Stimulated activated naive B cell treated with anti-CD40 and anti-IgM and Interleukin-4, amounts not matched to agents 10 μg/mL and 1 μg/mL and 100 μg/mL, for 72 hours (primary cell): ENCODE data around the gene EPHB6.

ENCODE experiments used
- ATAC-seq, 2 donors: fragments of 150-1000 bp; cut with Tn5 transposase; replicated peaks; 2 replicates each; pipeline ENCODE4 v1.10.0; 2021; ENCODE audit warnings: moderate library complexity in 1 of 2
- DNase-seq: peaks from one replicate; pipeline ENCODE4 v3.0.0; 2021
- H3K27ac Mint-ChIP-seq: one replicate; pipeline ENCODE4 v1.8.0; 2022; ENCODE audit warnings: mild to moderate bottlenecking, mixed read lengths
- H3K27me3 Mint-ChIP-seq, 2 donors: one replicate each; pipeline ENCODE4 v1.8.0; 2022; ENCODE audit warnings: mixed read lengths in 2 of 2
- H3K36me3 Mint-ChIP-seq, 2 donors: one replicate each; pipeline ENCODE4 v1.8.0; 2022; ENCODE audit warnings: mixed read lengths in 2 of 2, mild to moderate bottlenecking in 1 of 2
- H3K4me1 Mint-ChIP-seq, 2 donors: one replicate each; pipeline ENCODE4 v1.8.0; 2022; ENCODE audit warnings: mixed read lengths in 2 of 2, mild to moderate bottlenecking in 1 of 2
- H3K4me3 Mint-ChIP-seq, 2 donors: one replicate each; pipeline ENCODE4 v1.8.0; 2022; ENCODE audit warnings: mild to moderate bottlenecking in 2 of 2, mixed read lengths in 2 of 2, moderate library complexity in 1 of 2
- H3K9me3 Mint-ChIP-seq, 2 donors: one replicate each; pipeline ENCODE4 v1.8.0; 2022; ENCODE audit warnings: mixed read lengths in 2 of 2, mild to moderate bottlenecking in 1 of 2

EPHB6 gene

DNA sequence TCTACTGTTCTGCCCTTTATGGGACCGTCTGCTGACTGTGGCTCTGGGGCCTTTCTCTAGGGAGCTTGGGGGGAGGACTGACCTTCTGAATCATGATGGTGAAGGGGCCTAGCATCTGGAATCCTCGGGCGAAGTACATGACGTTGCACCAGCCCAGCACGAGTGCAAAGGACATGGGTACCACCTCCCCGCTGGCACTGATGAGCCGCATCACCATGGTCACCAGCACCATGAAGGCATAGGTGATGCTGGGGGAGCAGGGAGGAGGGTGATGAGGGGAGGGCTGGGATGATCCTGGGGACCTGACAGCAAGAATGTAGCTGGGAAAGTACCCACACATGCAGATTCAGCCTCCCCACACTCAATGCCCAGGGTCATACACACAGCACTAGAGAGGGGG is 19.5 kb downstream of the EPHB6 start:
- peaks cover 9 to 13% of the 10 kb centered on the region in 2 donors for H3K27me3 Mint-ChIP-seq
- ATAC-seq (no peak), DNase-seq (no peak)
- H3K9me3 Mint-ChIP-seq, result peaks cover 0 to 1% of the 10 kb centered on the region in 2 donors
- H3K4me3 Mint-ChIP-seq, result no peak overlapping the region
- H3K27ac Mint-ChIP-seq, result no peak overlapping the region
- H3K4me1 Mint-ChIP-seq, result peaks cover 0 to 2% of the 10 kb centered on the region in 2 donors
- H3K36me3 Mint-ChIP-seq, result peaks cover 9 to 10% of the 10 kb centered on the region in 2 donors

DNA sequence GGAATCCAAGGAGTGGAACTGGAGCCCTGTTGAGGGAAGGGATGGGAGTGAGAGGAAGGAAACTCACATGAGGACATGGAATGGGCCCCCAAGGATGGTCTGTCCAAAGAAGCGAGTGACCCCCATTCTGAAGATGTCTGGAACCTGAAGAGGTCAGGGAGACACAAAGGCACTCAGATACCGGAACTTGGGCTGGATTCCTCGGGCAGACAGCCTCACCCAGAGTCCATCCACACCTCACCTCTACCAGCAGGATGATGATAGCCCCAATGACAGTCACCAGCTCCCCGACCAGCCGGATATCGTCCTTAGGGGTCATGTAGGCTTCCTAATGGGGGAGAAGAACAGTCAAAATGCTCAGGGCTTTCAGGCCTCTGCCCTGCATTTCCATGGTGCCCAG is 20.0 kb downstream of the EPHB6 start:
- H3K4me1 Mint-ChIP-seq, result peaks cover 0 to 2% of the 10 kb centered on the region in 2 donors
- peaks cover 13 to 16% of the 10 kb centered on the region in 2 donors for H3K27me3 Mint-ChIP-seq
- DNase-seq (no peak), ATAC-seq (no peak)
- H3K27ac Mint-ChIP-seq, result no peak overlapping the region
- H3K9me3 Mint-ChIP-seq, result peaks cover 0 to 1% of the 10 kb centered on the region in 2 donors
- H3K4me3 Mint-ChIP-seq, result no peak overlapping the region
- H3K36me3 Mint-ChIP-seq, result peaks cover 7 to 8% of the 10 kb centered on the region in 2 donors

DNA sequence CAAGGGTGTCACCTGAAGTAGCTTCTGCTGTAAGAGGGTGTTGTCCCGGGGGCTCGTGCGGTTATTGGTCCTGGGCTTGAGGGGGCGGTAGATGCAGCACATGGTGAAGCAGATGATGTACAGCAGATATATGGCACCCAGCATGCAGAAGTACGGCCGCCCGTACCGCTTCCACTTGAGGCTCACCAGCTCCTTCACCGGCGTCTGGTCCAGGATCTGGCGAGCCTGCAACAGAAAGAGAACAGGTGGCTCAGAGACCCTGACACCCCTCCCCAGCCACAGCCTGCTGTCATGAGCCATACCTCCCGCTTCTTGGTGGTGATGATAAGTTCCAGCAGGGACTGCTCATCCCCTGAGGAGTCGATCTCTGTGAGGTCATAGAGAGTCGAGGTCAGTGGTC is 20.6 kb downstream of the EPHB6 start:
- DNase-seq (no peak), ATAC-seq (peak in 1 of 2 donors; percentile 6)
- Mint-ChIP-seq H3K36me3 (peaks cover 3 to 5% of the 10 kb centered on the region in 2 donors), H3K27me3 (peaks cover 14 to 17% of the 10 kb centered on the region in 2 donors), H3K4me1 (peaks cover 0 to 2% of the 10 kb centered on the region in 2 donors), H3K9me3 (peaks cover 0 to 1% of the 10 kb centered on the region in 2 donors), H3K4me3 (no peak overlapping the region), H3K27ac (no peak overlapping the region)

DNA sequence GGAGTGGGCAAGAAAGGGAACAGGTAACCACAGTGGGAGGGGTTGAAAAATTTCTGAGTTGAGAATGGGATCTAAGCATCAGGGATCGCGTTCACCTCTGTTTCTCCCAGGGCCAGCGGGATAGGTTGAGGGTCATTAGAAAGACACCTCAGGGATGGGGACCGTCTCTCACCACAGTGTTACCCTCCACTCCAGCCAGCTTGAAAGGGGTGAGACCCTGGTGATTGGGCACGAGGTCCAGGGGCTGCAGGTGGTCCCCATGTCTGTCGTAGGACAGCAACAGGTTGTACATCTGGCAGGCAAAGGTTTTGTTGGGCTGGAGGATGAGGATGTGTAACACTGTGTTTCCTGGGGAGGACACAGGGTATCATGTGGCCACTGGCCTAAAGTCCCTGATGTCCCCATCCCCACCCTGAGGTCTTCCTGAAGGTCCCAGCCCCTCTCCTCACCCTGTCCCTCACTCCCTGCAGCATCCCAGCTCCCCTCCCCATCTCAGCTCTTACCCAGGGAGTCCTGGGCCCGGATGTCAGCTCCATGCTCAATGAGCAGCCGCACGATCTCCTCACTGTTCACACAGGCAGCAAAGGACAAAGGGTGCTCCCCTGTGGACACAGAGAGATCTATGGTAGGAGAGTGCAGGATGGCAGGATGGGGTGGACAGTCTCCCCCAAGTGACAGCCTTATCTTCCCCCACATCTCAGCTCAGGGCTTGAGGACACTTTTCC is 21.5 kb downstream of the EPHB6 start:
- peaks cover 14 to 17% of the 10 kb centered on the region in 2 donors for H3K27me3 Mint-ChIP-seq
- peaks cover 0 to 1% of the 10 kb centered on the region in 2 donors for H3K9me3 Mint-ChIP-seq
- no peak overlapping the region for H3K27ac Mint-ChIP-seq
- no peak overlapping the region for H3K4me3 Mint-ChIP-seq
- H3K36me3 Mint-ChIP-seq, result no peaks in the 10 kb centered on the region
- no peak for DNase-seq
- ATAC-seq, result no peak
- peaks cover 0 to 6% of the 10 kb centered on the region in 2 donors for H3K4me1 Mint-ChIP-seq

DNA sequence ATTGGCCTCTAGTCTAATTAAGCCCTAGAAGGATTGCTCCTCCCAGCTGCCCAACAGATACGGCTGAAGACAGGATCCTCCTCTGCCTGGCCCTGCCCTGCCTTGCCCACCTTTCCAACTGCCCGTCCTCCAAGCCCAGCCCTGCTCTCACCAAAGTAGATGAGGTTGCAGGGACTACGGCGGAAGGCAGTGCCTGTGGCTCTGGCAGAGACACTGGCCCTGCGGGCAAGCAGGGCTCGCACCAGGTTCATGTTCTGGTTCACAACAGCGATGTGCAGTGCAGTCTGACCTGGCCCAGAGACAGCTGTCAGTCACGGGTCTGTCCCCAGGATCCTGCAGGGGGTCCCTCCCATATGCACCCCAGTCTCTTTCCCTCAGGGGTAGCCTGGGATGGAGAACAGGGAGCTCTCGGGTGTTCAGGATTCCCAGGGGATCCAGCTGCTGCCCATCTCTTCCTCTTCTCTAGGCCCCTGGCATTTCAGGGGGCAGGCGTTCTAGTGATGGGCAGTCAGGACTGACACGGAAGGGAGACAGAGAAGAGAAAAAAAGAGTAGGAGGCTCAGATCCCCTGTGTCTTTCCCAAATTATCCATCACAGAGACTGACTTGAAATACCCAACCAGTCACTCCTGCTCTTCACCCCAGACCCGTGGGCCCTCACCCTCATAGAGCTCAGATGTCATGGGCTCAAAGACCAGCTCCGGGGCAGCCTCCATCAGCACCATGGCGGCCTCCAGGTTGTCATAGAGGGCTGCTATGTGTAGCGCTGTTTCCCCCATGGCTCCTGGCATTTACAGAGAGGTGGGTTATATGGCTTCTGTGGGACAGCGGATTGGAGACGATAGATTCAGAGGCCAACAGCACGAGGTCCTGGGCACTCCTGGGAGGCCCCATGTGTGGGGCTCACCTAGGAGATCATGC is 22.4 kb downstream of the EPHB6 start:
- Mint-ChIP-seq H3K4me1 (peaks cover 0 to 9% of the 10 kb centered on the region in 2 donors), H3K27ac (no peak overlapping the region), H3K9me3 (peaks cover 0 to 1% of the 10 kb centered on the region in 2 donors), H3K36me3 (no peaks in the 10 kb centered on the region), H3K4me3 (no peak overlapping the region), H3K27me3 (peaks cover 14 to 17% of the 10 kb centered on the region in 2 donors)
- no peak for ATAC-seq
- no peak for DNase-seq

DNA sequence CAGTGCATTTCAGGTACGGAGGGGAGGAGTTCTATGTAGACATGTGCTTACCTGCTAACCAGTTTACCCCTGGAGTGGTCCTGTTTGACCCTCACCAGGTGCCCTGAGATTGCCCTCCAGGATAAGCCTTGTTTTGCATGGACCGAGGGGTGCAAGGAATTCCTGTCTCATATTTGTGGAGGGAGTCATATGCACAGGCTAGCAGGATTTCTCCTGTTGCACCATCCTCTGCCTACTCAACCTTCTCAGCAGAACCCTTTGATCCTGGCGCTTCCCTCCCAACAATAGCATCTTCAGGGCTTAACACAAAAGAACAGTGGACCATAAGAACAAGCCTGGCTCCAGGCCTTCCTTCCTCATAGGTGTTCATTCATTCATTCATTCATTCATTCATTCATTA is 23.4 kb downstream of the EPHB6 start:
- no peak for DNase-seq
- Mint-ChIP-seq H3K36me3 (no peaks in the 10 kb centered on the region), H3K4me3 (no peak overlapping the region), H3K27me3 (peaks cover 14 to 17% of the 10 kb centered on the region in 2 donors), H3K4me1 (peaks cover 0 to 9% of the 10 kb centered on the region in 2 donors), H3K27ac (no peak overlapping the region), H3K9me3 (peaks cover 0 to 1% of the 10 kb centered on the region in 2 donors)
- no peak for ATAC-seq

DNA sequence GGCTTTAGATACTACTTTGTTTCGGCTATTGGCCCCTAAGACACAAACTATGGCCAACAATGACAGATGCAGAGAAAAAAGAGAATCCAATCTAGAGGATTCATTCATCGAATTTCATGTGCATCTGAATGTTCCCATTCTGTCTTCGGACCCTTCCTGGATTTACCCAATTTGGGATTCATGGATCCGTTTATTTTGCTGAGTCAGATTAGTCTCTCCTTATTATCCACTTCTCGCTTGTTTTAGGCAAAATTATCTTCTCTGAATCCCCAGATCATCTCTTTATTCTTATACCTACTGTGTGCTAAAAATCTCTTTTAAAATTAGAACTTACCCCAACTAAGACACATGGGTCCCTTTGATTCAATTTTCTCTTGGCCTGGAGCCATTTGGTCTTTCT is 24.2 kb downstream of the EPHB6 start:
- Mint-ChIP-seq H3K4me1 (peaks cover 2 to 9% of the 10 kb centered on the region in 2 donors), H3K27ac (no peak overlapping the region), H3K9me3 (peaks cover 0 to 1% of the 10 kb centered on the region in 2 donors), H3K4me3 (no peak overlapping the region), H3K36me3 (no peaks in the 10 kb centered on the region), H3K27me3 (peaks cover 14 to 17% of the 10 kb centered on the region in 2 donors)
- ATAC-seq (no peak), DNase-seq (no peak)

DNA sequence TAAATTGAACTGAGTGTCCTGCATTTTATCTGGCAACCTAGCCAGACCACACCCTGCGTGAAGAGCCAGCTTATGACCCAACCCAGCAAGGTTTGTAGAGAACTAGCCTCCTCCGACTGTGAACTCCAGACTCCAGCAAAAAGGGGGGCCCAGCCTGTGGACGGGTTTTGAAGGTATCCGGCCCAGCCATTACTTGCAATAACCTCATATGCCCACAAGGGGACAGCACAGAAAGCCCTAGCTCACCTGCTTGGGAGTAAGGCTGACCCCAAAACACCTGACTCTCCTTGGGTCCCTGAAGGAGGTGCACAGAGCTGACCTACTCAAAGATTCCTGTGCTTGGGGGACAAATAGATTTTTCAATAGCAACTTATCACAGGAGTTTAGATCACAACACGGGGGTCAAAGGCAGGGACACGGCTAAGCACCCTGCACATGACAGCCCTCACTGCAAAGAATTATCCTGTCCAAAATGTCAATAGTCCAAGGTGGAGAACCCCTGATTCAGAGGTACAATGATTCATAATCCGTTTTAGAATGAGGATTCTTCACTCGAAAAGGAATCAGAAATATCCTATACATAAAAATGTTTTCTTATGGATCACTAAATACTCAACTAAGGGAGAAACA is 26.1 kb downstream of the EPHB6 start:
- peak; percentile 64 to 75 for ATAC-seq
- peak; percentile 32 for DNase-seq
- Mint-ChIP-seq H3K27ac (no peak overlapping the region), H3K4me3 (no peak overlapping the region), H3K36me3 (no peaks in the 10 kb centered on the region), H3K4me1 (peaks cover 7 to 8% of the 10 kb centered on the region in 2 donors), H3K9me3 (no peaks in the 10 kb centered on the region), H3K27me3 (peaks cover 10 to 14% of the 10 kb centered on the region in 2 donors)

DNA sequence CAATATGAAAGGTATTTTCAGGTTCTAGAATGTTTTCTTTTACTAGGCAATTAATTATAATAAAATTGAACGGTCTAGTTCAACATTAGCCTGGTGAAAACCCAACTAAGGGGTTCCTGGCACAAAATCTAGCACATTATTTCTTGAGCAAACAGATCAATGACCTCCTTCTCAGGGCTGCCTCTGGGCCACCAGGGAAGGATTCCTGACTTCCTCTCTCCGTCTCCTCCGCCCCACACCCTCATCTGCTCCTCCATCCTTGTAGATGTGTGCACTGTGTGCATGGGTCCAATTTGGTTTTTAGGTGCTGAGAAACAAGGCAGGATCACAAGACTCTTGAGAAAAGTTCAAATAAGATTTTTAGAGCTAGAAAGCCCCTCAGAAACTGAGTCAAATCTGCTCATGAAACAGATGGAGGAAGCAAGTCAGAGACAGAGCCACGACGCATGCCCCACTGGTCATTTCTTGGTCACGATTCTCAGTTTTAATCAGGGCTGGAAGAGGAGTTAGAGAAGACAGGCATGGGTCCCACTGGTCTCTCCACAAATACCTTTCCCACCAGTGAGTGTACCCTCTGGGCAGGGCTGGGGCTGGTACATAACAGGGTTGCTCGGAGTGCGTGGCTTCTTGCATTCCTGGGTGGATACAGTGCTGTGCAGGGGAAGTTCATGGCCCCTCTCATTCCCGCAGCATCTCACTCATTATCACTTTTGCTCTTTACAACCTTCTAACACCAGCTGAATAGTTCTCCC is 26.9 kb downstream of the EPHB6 start:
- H3K36me3 Mint-ChIP-seq, result no peaks in the 10 kb centered on the region
- no peak overlapping the region for H3K4me3 Mint-ChIP-seq
- peaks cover 7 to 8% of the 10 kb centered on the region in 2 donors for H3K27me3 Mint-ChIP-seq
- H3K27ac Mint-ChIP-seq, result no peak overlapping the region
- H3K4me1 Mint-ChIP-seq, result peaks cover 7 to 8% of the 10 kb centered on the region in 2 donors
- H3K9me3 Mint-ChIP-seq, result no peaks in the 10 kb centered on the region
- no peak for DNase-seq
- ATAC-seq, result peak in 1 of 2 donors; percentile 50

DNA sequence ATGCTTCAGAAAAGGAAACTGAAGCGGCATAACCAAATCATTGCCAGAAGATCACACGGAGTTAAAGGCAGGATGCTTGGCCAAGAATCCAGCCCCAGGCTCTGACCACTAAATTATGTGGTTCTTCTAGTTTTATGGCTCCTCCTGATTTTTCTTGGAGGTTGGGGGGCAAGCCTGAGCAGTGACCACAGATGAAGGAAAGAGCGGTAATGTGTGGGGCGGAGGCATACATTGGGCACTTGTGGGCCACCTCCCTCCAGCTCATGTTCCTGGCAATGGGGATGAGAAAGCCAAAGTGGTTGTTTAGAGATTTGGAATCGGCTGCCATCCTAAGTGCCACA is 27.4 kb downstream of the EPHB6 start:
- H3K36me3 Mint-ChIP-seq, result no peaks in the 10 kb centered on the region
- no peak overlapping the region for H3K4me3 Mint-ChIP-seq
- H3K9me3 Mint-ChIP-seq, result no peaks in the 10 kb centered on the region
- no peak for DNase-seq
- H3K27ac Mint-ChIP-seq, result no peak overlapping the region
- no peak for ATAC-seq
- peaks cover 6 to 8% of the 10 kb centered on the region in 2 donors for H3K27me3 Mint-ChIP-seq
- peaks cover 7 to 8% of the 10 kb centered on the region in 2 donors for H3K4me1 Mint-ChIP-seq

DNA sequence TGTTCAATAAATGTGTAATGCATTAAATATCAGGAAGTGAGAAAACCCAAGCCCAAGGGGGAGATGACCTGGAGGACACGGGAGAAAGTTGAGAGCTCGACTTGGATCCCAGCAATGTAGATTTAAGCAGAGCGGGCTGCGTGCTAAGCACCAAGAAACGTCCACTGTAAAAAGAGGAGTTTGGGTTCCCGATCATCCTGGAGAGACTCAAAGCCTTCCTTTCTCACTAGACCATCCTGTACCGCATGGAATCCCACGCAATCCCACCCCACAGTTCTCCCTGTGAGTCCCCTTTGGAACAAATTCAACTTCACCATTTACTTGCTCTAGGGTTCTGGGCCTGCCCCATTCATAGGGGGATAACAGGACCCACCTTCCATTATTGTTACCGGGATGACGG is 28.3 kb downstream of the EPHB6 start:
- H3K4me3 Mint-ChIP-seq, result no peak overlapping the region
- H3K27me3 Mint-ChIP-seq, result peaks cover 8% of the 10 kb centered on the region in 2 donors
- DNase-seq (no peak), ATAC-seq (no peak)
- no peaks in the 10 kb centered on the region for H3K36me3 Mint-ChIP-seq
- H3K27ac Mint-ChIP-seq, result no peak overlapping the region
- no peaks in the 10 kb centered on the region for H3K9me3 Mint-ChIP-seq
- peaks cover 7 to 8% of the 10 kb centered on the region in 2 donors for H3K4me1 Mint-ChIP-seq

DNA sequence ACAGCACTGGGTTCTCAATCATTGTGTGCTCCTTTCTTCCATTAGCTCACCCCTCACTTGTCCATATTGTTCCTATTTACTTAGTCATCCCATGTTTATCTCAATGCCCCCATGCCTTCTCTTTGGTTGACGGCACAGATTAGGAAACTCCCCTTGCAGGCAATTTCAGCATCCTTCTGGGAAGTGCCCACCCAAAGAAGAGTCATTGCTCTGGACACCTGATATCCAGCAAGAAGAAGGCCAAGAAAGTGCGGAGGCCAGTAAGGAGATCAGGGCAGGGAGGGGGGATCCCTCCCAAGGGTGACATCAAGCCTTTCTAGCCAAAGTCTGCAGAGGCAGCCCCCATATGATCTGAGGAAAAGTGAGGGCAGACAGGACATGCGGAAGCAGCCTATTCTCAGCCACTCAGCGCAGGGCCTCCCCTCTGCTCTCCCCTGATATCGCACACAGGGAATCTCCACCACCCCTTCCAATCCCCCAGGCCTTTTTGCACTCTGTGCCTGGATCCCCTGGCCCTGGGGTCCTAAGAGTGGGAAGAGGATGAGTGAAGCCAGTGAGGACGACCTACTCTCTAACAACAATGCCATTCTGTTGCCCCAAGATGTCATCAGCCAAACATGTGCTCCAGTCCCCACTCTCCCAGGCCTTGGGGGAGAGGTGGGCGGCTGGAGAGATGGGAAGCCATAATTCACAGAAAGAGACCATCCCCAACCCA is 28.9 kb downstream of the EPHB6 start:
- Mint-ChIP-seq H3K27me3 (peaks cover 8% of the 10 kb centered on the region in 2 donors), H3K36me3 (no peaks in the 10 kb centered on the region), H3K4me3 (no peak overlapping the region), H3K4me1 (peaks cover 7 to 8% of the 10 kb centered on the region in 2 donors), H3K27ac (no peak overlapping the region), H3K9me3 (no peaks in the 10 kb centered on the region)
- DNase-seq (no peak), ATAC-seq (no peak)

DNA sequence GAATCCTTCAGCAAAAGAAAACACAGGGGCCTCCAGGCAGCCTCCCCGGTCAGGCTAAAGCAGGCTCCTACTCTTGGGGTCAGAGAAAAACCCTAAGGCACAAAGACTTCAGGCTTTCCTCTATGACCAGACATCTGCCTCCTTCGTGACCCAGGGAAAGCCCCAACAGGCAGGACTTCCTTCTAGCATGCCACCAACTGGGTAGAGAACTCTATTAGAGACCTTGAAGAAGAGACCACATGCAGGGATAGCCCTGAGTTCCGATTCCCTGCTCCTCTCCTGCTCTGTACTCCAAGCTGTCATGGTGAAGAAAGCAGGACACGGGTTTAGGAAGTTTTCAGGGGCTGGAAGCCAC is 29.4 kb downstream of the EPHB6 start:
- peaks cover 7 to 8% of the 10 kb centered on the region in 2 donors for H3K4me1 Mint-ChIP-seq
- H3K27me3 Mint-ChIP-seq, result peaks cover 6 to 8% of the 10 kb centered on the region in 2 donors
- no peaks in the 10 kb centered on the region for H3K9me3 Mint-ChIP-seq
- H3K4me3 Mint-ChIP-seq, result no peak overlapping the region
- DNase-seq, result no peak
- no peaks in the 10 kb centered on the region for H3K36me3 Mint-ChIP-seq
- ATAC-seq, result peak; percentile 65 to 85
- no peak overlapping the region for H3K27ac Mint-ChIP-seq
